NCI-H187 treated with DMSO at 0.1 percent for 48 hours (cell line): ENCODE data around the gene SLC19A1.
"Not testable (repeated sequence)": the region's sequence is repeated elsewhere in the genome, so short reads cannot be mapped to it uniquely, and the experiment has no call there.

Experiments
- DNase-seq: peaks from one replicate; lab custom pipeline; 2025; lab: John Stamatoyannopoulos, UW

SLC19A1 gene

GRCh38 chr21:45533361-45533845 lies 8.8 kb downstream of the SLC19A1 start:
- DNase-seq = no peak

GRCh38 chr21:45532826-45533360 lies 9.3 kb downstream of the SLC19A1 start:
- DNase-seq = no peak

- DNase-seq = no peak
Measured at GRCh38 chr21:45531393-45532215, 10.6 kb downstream of the SLC19A1 start.

GRCh38 chr21:45531114-45531392 lies 11.2 kb downstream of the SLC19A1 start:
- not testable (repeated sequence) for DNase-seq

- DNase-seq = no peak
Measured at GRCh38 chr21:45530423-45531113, 11.7 kb downstream of the SLC19A1 start.

- DNase-seq = no peak
Measured at GRCh38 chr21:45529785-45530422, 12.3 kb downstream of the SLC19A1 start.

GRCh38 chr21:45528981-45529784 lies 13.1 kb downstream of the SLC19A1 start:
- DNase-seq = no peak

GRCh38 chr21:45528028-45528705 lies 14.1 kb downstream of the SLC19A1 start:
- DNase-seq = no peak

GRCh38 chr21:45527151-45527999 lies 14.9 kb downstream of the SLC19A1 start:
- not testable (repeated sequence) for DNase-seq

GRCh38 chr21:45525910-45526306 lies 16.3 kb downstream of the SLC19A1 start:
- DNase-seq = no peak

GRCh38 chr21:45525153-45525909 lies 16.9 kb downstream of the SLC19A1 start:
- no peak for DNase-seq

GRCh38 chr21:45524756-45525152 lies 17.5 kb downstream of the SLC19A1 start:
- DNase-seq = no peak

- DNase-seq = no peak
Measured at GRCh38 chr21:45523411-45524101, 18.7 kb downstream of the SLC19A1 start.

- DNase-seq = no peak
Measured at GRCh38 chr21:45522986-45523385, 19.3 kb downstream of the SLC19A1 start.

GRCh38 chr21:45522381-45522780 lies 19.9 kb downstream of the SLC19A1 start:
- no peak for DNase-seq

GRCh38 chr21:45521241-45521640 lies 21.0 kb downstream of the SLC19A1 start:
- no peak for DNase-seq

- DNase-seq = no peak
Measured at GRCh38 chr21:45519182-45519581, 23.1 kb downstream of the SLC19A1 start.

- DNase-seq = no peak
Measured at GRCh38 chr21:45518742-45519141, 23.5 kb downstream of the SLC19A1 start.
